Activated CD4-positive, alpha-beta T cell treated with anti-CD3 and anti-CD28 coated beads, Interleukin-2, amount 50 U/mL, for 1 hour (primary cell): ENCODE data around the gene MAL.
A peak's percentile ranks its signal among the peaks of the same experiment; 100 is the strongest.

ENCODE experiments used
- DNase-seq: peaks from one replicate; pipeline ENCODE4 v3.0.0-alpha.2; 2020

The MAL gene

GRCh38 chr2:95017071-95017501 is 8.4 kb upstream of the MAL start:
- no peak for DNase-seq

- DNase-seq: no peak
Observed at GRCh38 chr2:95017836-95018235, 7.7 kb upstream of the MAL start.

GRCh38 chr2:95018301-95018700 is 7.2 kb upstream of the MAL start:
- DNase-seq: no peak

GRCh38 chr2:95018861-95019550 is 6.5 kb upstream of the MAL start:
- DNase-seq: no peak

GRCh38 chr2:95019572-95019971 is 5.9 kb upstream of the MAL start:
- no peak for DNase-seq

- DNase-seq: no peak
Observed at GRCh38 chr2:95020275-95021022, 5.1 kb upstream of the MAL start.

- no peak for DNase-seq
Observed at GRCh38 chr2:95021023-95021416, 4.5 kb upstream of the MAL start.

- DNase-seq: no peak
Observed at GRCh38 chr2:95021847-95022246, 3.7 kb upstream of the MAL start.

GRCh38 chr2:95022309-95023221 is 2.9 kb upstream of the MAL start:
- DNase-seq: peak; percentile 87

GRCh38 chr2:95023222-95023597 is 2.3 kb upstream of the MAL start:
- DNase-seq: peak; percentile 62

GRCh38 chr2:95024371-95024770 is 1.1 kb upstream of the MAL start:
- no peak for DNase-seq

- no peak for DNase-seq
Observed at GRCh38 chr2:95024960-95025405, 525 bp upstream of the MAL start.

GRCh38 chr2:95026471-95027368 is 1.2 kb downstream of the MAL start:
- DNase-seq: no peak

- no peak for DNase-seq
Observed at GRCh38 chr2:95027369-95027720, 1.8 kb downstream of the MAL start.

- DNase-seq: no peak
Observed at GRCh38 chr2:95029898-95030341, 4.4 kb downstream of the MAL start.

GRCh38 chr2:95030496-95030895 is 5.0 kb downstream of the MAL start:
- DNase-seq: no peak

GRCh38 chr2:95031076-95031725 is 5.7 kb downstream of the MAL start:
- no peak for DNase-seq

GRCh38 chr2:95031726-95032116 is 6.2 kb downstream of the MAL start:
- no peak for DNase-seq

GRCh38 chr2:95032341-95032740 is 6.8 kb downstream of the MAL start:
- no peak for DNase-seq

GRCh38 chr2:95032868-95033603 is 7.5 kb downstream of the MAL start:
- no peak for DNase-seq

- no peak for DNase-seq
Observed at GRCh38 chr2:95034221-95034620, 8.7 kb downstream of the MAL start.
